GM20431 (cell line): ENCODE data around the gene MUC5AC.
"Not testable (repeated sequence)": the region's sequence is repeated elsewhere in the genome, so short reads cannot be mapped to it uniquely, and the experiment has no call there.

Experiments used
- in situ Hi-C: fragments of 300-500 bp; cut with MseI, MboI; formaldehyde crosslinking; loops from one replicate; pipeline ENCODE4 v1.15.0; 2020; ENCODE audit warnings: low sequenced_read_pairs; ENCODE audit not compliant: unreplicated experiment

The MUC5AC gene

GRCh38 chr11:1244557-1244956, 86.8 kb downstream of the MUC5AC start:
- in situ Hi-C loops, result not testable (repeated sequence)

GRCh38 chr11:1245717-1246116, 88.0 kb downstream of the MUC5AC start:
- in situ Hi-C loops, result not testable (repeated sequence)

- in situ Hi-C loops, result not testable (repeated sequence)
Observed at GRCh38 chr11:1246301-1246700, 88.5 kb downstream of the MUC5AC start.

- in situ Hi-C loops, result not testable (repeated sequence)
Observed at GRCh38 chr11:1247026-1247425, 89.3 kb downstream of the MUC5AC start.

- in situ Hi-C loops, result not testable (repeated sequence)
Observed at GRCh38 chr11:1248951-1249350, 91.2 kb downstream of the MUC5AC start.

- in situ Hi-C loops, result not testable (repeated sequence)
Observed at GRCh38 chr11:1250411-1250810, 92.7 kb downstream of the MUC5AC start.
